GM12872 (cell line): ENCODE data around the gene CELSR1.

ENCODE experiments used
- CTCF ChIP-seq: IDR thresholded peaks from 3 replicates; pipeline ENCODE4 v1.5.1; 2011; ENCODE audit warnings: low read depth, mild to moderate bottlenecking, low read length, moderate library complexity; ENCODE audit not compliant: insufficient read depth

Gene CELSR1

DNA sequence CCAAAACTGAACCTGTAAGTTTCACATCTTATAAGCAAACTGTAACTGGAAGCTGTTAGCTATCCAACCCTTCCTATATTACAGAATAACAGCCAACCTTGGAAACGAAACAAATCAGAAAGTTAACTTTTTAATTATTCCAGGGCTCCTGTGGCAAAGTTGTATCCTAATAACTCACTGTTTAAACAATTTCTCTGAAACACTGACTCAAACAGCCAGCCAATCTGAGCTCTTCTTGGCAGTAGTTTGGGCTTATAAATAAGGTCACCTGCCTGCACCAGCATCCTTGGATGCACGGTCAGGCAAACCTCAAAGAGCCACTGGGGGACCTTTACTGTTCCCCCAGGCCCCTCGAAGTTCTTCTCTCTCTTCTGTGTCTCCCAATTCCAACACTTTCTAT is 5.0 kb downstream of the CELSR1 start:
- no peak for TF ChIP-seq CTCF

GRCh38 chr22:46531581-46532175 is 5.7 kb downstream of the CELSR1 start:
- no peak for TF ChIP-seq CTCF

- TF ChIP-seq CTCF, result no peak
Observed at GRCh38 chr22:46528121-46528610, 9.3 kb downstream of the CELSR1 start.

- no peak for TF ChIP-seq CTCF
Observed at GRCh38 chr22:46526244-46526839, 11.1 kb downstream of the CELSR1 start.

- no peak for TF ChIP-seq CTCF
Observed at GRCh38 chr22:46525389-46526243, 11.8 kb downstream of the CELSR1 start.

DNA sequence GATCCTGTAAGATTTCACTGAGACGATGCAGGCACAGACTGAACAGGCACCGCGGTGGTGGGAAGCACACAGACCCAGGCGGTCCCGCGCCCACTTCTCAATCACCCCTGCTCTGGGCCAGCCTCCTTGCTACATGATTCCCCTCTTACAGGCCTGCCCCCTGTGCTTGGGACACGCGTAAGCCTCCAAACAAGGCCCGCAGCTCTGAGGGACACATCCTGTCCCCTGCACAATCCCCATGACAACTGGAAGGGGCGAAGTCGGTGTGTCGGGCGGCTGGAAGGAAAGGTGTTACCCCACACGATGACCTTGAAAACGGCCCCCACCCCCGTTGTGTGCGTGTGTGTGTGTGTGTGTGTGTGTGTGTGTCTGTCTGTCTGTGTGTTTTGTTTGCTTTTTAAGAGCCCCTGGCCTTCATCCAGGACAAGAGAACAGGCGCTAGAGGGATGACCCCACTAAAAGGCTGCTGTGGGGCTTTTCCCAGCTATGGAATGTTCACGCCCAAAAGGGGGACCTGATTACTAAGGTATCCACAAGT is 13.1 kb downstream of the CELSR1 start:
- TF ChIP-seq CTCF, result no peak

DNA sequence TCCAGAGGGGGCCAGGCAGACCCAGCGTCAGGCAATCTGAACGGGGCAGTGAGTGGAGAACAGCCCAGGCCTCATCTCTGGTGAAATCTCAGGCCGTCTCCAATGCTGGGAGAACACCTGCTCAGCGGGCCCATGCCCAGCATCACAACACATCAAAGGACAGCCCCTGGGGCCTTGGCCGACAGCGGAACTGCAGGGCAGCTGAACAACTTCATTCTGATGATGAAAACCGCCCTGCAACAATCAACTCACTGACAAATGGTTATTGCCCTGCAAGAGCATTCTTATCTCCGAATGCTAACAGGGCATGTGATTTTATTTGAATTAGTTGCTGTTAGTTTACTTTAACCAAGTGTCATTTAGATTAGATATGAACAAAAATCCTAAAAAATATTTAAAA is 14.6 kb downstream of the CELSR1 start:
- TF ChIP-seq CTCF, result no peak
